Measurements from ENCODE around the gene ZBTB7C.
A peak's percentile ranks its signal among the peaks of the same experiment; 100 is the strongest.

ZBTB7C gene

DNA sequence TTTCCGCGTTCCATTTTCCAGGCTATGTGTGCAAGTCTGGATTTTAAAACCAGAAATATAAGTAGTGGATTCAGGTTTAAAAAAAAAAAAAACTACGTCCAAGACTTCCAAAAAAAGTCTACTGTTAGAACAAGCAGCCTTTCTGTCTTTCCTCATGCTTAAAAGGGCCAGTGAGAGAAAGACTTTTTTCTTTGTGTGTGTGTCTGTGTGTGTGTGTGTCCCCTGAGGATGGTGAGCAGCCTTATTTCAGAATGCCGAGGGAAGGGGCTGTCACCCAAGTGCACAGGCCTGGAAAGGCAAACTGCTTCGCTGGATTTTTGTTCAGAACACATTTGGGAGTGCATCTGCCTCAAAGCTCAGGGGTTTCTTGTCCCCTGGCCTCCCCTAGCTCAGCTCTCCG is 98.8 kb downstream of the ZBTB7C start:
- Mint-ChIP-seq H3K9me3 (no peaks in the 10 kb centered on the region), H3K4me1 (peaks cover 6% of the 10 kb centered on the region), H3K4me3 (no peak overlapping the region), H3K36me3 (ENCODE audit: low read depth) (no peaks in the 10 kb centered on the region), H3K27ac (peak overlapping the region in 1 of 3 experiments; percentile 38), H3K27me3 (ENCODE audit: low read depth) (peaks cover 3% of the 10 kb centered on the region)
- no peak for TF ChIP-seq CTCF (IDR thresholded peaks at IDR 0.05; ENCODE audit: unreplicated experiment in 3 of 3)

- H3K36me3 Mint-ChIP-seq (ENCODE audit: low read depth) = no peaks in the 10 kb centered on the region
Observed at GRCh38 chr18:48308755-48309575, 100.2 kb downstream of the ZBTB7C start.

DNA sequence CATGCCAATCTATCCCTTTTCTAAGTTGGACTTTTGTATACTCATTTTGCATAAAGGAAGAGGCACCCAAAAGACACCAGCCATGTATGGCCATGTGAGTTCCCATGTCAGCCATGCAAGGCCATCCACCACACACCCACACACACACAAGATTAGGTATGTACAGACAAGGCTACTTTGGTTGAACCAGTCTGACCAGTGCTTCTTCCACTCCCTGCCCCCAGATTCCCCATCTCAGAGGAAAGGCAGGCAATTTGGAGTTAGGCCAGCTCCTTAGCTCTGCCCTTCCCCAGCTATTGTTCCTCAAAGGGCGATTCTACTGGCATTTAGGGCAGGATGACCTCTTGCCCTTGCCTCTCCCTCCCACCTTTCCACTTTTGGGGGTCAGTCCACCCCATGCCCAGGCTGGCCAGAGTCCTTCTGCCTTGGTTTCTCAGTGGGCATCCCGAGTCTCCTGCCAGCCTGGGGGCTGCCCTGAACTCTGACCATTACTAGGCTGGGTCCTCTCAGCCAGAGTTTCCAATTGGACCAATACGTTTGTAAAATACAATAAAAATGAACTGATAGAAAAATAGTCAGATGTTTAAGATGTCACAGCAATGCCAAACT is 101.1 kb downstream of the ZBTB7C start:
- H3K36me3 Mint-ChIP-seq (ENCODE audit: low read depth) = no peaks in the 10 kb centered on the region
- no peak for TF ChIP-seq CTCF (IDR thresholded peaks at IDR 0.05; ENCODE audit: unreplicated experiment in 3 of 3)
- H3K9me3 Mint-ChIP-seq = no peaks in the 10 kb centered on the region
- H3K4me3 Mint-ChIP-seq = no peak overlapping the region
- H3K27ac Mint-ChIP-seq = no peak overlapping the region
- H3K27me3 Mint-ChIP-seq (ENCODE audit: low read depth) = peaks cover 3% of the 10 kb centered on the region
- H3K4me1 Mint-ChIP-seq = peaks cover 6% of the 10 kb centered on the region

More at GRCh38 chr18:48308755-48309575, 100.2 kb downstream of the ZBTB7C start:
- H3K9me3 Mint-ChIP-seq = no peaks in the 10 kb centered on the region
- peaks cover 3% of the 10 kb centered on the region for H3K27me3 Mint-ChIP-seq (ENCODE audit: low read depth)
- H3K4me3 Mint-ChIP-seq = no peak overlapping the region
- H3K4me1 Mint-ChIP-seq = peaks cover 6% of the 10 kb centered on the region
- no peak for TF ChIP-seq CTCF (IDR thresholded peaks at IDR 0.05; ENCODE audit: unreplicated experiment in 3 of 3)
- H3K27ac Mint-ChIP-seq = peak overlapping the region in 2 of 3 experiments; percentile 58 to 87

DNA sequence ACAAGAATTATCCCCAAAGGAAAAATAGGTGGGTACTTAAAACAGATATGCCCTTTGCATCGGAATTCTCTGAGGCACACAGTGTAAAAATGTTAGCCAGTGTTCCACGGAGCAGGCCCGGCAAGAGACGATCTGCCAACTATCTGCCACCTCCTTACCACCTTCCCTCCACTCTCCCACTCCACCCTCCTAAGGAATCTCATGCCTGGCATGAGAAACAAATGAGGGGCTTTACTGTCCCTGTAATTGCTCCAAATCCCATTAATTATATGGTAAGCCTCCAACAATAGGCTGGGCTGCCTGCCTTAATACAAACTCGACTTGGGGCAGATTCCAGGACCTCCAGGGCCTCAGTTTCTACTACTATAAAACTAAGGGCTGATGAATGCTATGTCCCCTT is 102.3 kb downstream of the ZBTB7C start:
- peaks cover 13% of the 10 kb centered on the region for H3K4me1 Mint-ChIP-seq
- H3K4me3 Mint-ChIP-seq = no peak overlapping the region
- H3K36me3 Mint-ChIP-seq (ENCODE audit: low read depth) = no peaks in the 10 kb centered on the region
- peaks cover 3% of the 10 kb centered on the region for H3K27me3 Mint-ChIP-seq (ENCODE audit: low read depth)
- TF ChIP-seq CTCF (IDR thresholded peaks at IDR 0.05; ENCODE audit: unreplicated experiment in 3 of 3) = no peak
- H3K27ac Mint-ChIP-seq = no peak overlapping the region
- H3K9me3 Mint-ChIP-seq = no peaks in the 10 kb centered on the region

- peaks cover 23% of the 10 kb centered on the region for H3K4me1 Mint-ChIP-seq
- peaks cover 7% of the 10 kb centered on the region for H3K27me3 Mint-ChIP-seq (ENCODE audit: low read depth)
- H3K4me3 Mint-ChIP-seq = no peak overlapping the region
- no peak overlapping the region for H3K27ac Mint-ChIP-seq
- no peaks in the 10 kb centered on the region for H3K36me3 Mint-ChIP-seq (ENCODE audit: low read depth)
- TF ChIP-seq CTCF (IDR thresholded peaks at IDR 0.05; ENCODE audit: unreplicated experiment in 3 of 3) = no peak
- no peaks in the 10 kb centered on the region for H3K9me3 Mint-ChIP-seq
Observed at GRCh38 chr18:48304906-48305693, 104.1 kb downstream of the ZBTB7C start.

Data from nephron (organoid).